ENCODE results near the gene LRRC45.

- TF ChIP-seq POLR2A (IDR thresholded peaks at IDR 0.05; ENCODE audit: low read length), result no peak
- TF ChIP-seq GATA1 (IDR thresholded peaks at IDR 0.05; ENCODE audit: low read depth, low read length), result no peak
These were observed 21.5 kb upstream of the LRRC45 start for GRCh38 chr17:82001571-82002056.
